SK-MEL-5 (cell line): ENCODE measurements around the gene ERG28. TPM values are rescaled to one million over a fixed set of nuclear protein-coding genes. Genes with fewer than 3 reads are reported as not detected.
"Not testable (repeated sequence)": the region's sequence is repeated elsewhere in the genome, so short reads cannot be mapped to it uniquely, and the experiment has no call there.

ENCODE experiments used
- DNase-seq: peaks from one replicate; pipeline ENCODE4 v3.0.0-alpha.2; 2016; ENCODE audit warnings: low read depth, low spot score
- in situ Hi-C: cut with HindIII; loops from 2 replicates; pipeline ENCODE4 v1.10.0; 2016; ENCODE audit warnings: low sequenced_read_pairs, high pct_unique_total_duplicates, low pct_unique_long_range_greater_than_20kb
- polyA plus RNA-seq, 2 experiments: library from polyadenylated mRNA; depleted of rRNA; stranded (reverse); fragments of >200 nt; gene quantifications; 2 replicates each; pipeline ENCODE4 v1.2.3, GENCODE V29; 2015
- total RNA-seq: library from RNA; depleted of rRNA; stranded (reverse); fragments of >200 nt; shearing (Covaris generic); gene quantifications from 2 replicates; pipeline ENCODE4 v1.2.3, GENCODE V29; 2014; rRNA removed

Gene ERG28, protein sequence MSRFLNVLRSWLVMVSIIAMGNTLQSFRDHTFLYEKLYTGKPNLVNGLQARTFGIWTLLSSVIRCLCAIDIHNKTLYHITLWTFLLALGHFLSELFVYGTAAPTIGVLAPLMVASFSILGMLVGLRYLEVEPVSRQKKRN
- total RNA-seq = 13.5 and 13.7 TPM in 2 replicates
- 20.1 and 21.7 TPM in 2 replicates for polyA plus RNA-seq (2015; cell fraction: cytosol; rRNA removed)
- 3.9 and 4.1 TPM in 2 replicates for polyA plus RNA-seq (2015; cell fraction: nucleus; rRNA removed)

DNA sequence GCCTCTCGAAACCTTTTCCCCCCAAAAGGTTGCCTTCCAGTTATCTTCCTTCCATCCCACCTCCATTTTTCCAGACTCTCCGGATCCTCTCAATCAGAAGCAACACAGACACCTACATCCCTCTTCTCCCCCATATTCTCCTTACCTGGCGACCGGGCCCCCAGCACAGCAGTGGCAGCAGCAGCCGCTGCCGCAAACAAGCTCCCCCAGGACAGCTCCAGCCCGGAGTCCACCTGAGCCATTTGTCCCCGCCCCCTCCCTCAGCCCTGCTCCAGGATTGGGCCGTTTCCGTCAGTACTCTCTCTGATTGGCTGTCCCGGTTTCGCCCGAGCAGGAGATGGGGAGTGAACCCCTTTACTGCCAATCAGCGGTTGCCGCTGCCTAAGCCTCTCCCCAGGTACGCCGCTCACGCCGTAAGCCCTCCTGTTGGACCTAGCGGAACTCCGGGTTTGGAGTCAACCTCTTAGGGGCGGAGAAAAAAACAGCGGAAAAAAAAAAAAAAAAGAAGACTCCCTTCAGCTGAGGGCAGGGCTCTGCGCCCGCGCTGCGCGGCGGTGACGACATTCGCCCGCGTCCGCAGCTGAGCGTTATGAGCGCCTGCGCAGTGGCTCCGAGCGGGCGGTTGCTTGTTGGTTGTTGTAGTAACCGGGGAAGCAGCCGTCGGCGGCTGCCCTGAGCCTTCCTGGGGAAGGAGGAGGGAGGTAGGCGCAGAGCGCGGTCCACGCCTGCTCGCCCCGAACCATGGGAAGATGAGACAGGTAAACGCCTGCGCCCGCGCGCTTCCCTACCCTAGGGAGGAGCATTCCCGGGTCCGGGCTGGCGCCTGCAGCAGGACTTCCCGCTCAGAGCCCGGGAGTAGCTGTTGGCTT lies at the start of gene ERG28, which contains the start of gene TTLL5:
ERG28 (minus strand) TSS at position 247 of the 869 bp plus-strand sequence. CDS start 3,374 bp downstream, outside the sequence.
TTLL5 (plus strand) TSS at position 617 of the 869 bp plus-strand sequence. CDS start 1,904 bp downstream, outside the sequence.
- in situ Hi-C loops = no loop called here

DNA sequence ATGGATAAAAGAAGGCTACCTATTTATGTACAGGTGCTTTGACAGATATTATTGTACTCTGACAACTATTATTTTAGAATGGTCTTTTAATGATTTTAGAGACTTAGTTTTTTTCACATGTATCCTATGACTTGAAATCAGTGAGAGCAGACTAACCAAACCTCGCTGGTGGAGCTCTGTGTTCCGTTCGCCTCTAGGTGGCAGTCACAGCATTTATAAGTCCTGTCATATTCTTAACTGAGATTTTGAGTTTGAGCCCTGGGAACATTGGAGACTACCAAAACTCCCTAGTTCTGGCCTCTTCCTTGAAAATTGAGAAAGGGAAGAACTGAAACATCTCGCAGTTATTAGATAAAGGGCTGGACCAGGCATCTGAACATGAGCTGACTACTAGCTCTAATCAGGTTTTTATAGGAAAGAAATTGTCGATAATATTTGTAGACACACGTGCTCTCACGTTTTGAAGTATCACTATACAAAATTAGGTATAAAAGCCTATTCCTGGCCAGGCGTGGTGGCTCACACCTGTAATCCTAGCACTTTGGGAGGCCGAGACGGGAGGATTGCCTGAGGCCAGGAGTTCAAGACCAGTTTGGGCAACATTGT lies 48.6 kb upstream of the ERG28 start:
- in situ Hi-C loops = loop anchor here (25.0 kb wide), 1 partner anchor 278 kb away; the partner anchor contains the start of genes IFT43 and TGFB3
- peak; percentile 82 for DNase-seq

More for the DNA sequence above, at the start of gene ERG28, which contains the start of gene TTLL5:
- peak; percentile 97 for DNase-seq

DNA sequence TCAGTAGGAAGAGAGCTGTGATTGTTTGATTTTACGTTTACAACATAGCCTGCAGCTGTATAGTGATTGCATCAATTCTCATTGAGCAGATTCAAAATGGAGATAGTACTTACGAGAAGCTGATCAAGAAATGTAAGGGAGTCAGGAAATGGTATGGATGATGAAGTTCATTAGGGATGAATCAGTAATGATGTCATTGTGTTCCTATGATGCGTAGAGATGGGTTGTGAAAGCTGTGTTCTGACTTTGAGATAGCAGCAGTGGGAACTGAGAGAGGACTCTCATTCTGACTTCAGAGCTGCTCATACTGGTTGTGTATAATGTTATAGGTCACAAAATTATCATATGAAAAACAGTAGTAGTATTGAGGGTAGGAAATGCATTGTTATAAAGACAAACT lies 44.3 kb upstream of the ERG28 start:
- no peak for DNase-seq
- in situ Hi-C loops = loop anchor here (25.0 kb wide), 1 partner anchor 282 kb away; the partner anchor contains the start of genes IFT43 and TGFB3

DNA sequence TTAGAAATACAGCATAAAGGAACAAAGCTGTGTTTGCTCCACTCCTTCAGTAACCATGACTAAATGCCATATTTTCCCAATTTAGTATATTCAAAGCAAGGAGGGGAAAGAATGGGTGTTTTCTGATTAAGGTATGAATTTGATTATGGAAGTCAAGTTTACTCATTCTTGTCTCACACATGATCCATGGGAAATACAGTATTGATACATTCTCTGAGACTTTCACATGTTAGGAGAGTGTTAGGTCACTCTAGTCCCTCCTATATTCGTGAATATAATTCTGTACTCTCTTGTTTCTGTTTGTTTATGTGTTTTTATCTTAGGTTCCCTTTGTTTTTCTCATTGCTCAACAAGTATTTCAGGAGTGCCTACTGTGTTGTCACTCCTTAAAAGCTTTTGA lies 42.8 kb upstream of the ERG28 start:
- DNase-seq = no peak
- in situ Hi-C loops = loop anchor here (25.0 kb wide), 1 partner anchor 284 kb away; the partner anchor contains the start of genes IFT43 and TGFB3

DNA sequence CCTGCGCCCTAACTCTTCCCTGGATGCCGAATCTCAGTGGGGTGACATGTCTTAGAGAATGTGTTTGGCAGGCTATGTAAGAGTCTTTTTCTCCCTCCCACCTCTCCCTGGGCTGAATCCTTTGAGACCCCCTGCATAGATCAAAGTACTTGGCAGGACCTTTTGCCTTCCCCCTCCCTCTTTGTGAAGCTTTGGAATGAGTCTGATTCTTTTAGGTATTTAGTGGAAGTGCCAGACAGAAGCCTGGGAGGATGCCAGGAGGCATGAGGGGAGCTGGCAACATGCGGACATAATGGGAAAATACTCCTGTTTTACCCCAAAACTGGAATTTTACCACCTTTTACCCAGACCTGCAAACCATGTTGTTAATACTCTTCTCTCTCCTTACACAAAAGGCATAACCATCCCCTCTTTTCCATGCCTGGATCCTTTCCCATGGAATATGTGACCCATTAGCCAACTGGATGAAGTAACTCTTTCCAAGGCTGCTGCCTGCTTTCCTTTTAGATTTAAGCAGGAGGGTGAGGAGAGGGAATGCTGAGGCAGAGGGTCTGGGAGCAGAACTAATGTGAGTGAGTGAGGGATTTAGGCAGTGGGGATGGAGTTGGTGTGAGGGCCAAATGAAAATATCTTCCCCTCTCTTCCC lies 42.1 kb upstream of the ERG28 start:
- no peak for DNase-seq
- in situ Hi-C loops = loop anchor here (25.0 kb wide), 1 partner anchor 285 kb away; the partner anchor contains the start of genes IFT43 and TGFB3

DNA sequence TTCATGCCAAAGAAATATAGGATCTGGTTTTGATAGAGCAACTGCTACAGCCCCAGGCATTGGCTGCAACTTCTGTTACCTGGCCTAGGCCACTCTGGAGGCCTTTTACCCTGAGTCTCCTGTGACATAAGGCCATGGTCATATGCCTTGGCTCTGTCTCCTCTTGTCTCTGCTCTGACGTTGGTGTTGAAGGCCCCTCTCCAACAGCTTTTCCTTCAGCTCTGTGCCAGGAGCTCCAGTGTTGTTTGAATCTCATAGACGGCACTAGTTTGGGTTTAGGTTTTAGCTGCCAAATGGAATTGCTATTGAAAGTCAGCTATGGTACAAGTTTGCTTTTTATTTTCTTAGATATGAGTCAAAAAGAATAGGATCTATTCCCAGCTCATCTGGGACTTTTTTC lies 41.4 kb upstream of the ERG28 start:
- in situ Hi-C loops = loop anchor here (25.0 kb wide), 1 partner anchor 285 kb away; the partner anchor contains the start of genes IFT43 and TGFB3
- DNase-seq = no peak

DNA sequence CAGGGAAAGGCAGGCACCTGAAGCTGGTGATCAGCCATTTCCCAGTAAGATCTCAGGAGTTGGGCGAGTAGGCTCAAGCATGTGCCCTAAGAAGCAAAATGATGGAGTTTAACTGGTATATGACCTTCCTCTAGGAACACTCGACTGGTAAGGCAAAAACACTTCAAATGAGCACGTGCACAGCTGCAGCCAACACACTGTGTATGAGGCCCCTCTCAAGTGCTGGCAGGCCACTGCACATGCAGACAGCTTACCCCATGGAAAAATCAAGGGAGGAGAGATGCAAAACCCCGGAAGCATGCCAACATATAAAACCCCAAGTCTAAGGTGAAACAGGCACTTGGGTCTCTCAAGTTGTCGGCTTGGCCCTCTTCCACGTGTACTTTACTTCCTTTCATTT lies 39.6 kb upstream of the ERG28 start:
- in situ Hi-C loops = loop anchor here (25.0 kb wide), 1 partner anchor 287 kb away; the partner anchor contains the start of genes IFT43 and TGFB3
- DNase-seq = no peak

DNA sequence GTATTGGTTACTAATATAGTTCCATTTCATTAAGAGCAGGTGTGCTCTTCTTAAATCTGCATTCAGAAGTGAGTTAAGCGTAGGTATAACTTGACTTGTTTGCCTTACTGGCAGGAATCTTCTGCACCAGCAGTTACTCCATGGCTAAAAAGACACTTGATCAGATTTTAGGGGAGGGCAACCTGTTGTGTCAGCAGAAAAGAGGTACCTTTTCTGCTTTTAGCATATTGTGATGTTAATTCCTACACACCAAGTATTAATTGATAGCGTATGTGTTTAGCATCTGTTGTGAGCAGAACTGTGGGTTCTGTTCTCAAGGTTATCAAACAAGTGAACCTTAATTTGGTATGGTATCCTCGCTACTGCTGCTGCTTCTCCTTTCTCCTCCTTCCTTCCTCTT lies 38.7 kb upstream of the ERG28 start:
- in situ Hi-C loops = no loop called here
- no peak for DNase-seq

DNA sequence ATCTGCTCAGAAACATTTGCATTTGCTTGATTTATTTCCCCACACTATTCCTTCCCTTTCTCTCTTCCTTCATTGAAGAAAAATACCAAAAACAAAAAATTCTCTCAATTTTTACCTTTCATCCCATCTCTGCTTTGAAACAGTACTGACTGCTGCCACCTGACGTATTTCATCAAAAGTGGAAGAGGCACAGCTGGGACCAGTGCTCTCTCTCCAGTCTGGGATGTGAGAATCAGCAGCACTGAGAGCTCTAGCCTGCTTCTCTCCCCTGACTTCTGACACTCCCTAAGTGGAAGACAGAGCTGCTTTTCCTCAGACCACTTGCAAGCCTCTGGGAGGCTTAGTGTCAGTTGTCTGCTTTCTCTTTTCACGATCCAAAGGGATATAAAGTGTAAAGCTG lies 37.2 kb upstream of the ERG28 start:
- in situ Hi-C loops = no loop called here

DNA sequence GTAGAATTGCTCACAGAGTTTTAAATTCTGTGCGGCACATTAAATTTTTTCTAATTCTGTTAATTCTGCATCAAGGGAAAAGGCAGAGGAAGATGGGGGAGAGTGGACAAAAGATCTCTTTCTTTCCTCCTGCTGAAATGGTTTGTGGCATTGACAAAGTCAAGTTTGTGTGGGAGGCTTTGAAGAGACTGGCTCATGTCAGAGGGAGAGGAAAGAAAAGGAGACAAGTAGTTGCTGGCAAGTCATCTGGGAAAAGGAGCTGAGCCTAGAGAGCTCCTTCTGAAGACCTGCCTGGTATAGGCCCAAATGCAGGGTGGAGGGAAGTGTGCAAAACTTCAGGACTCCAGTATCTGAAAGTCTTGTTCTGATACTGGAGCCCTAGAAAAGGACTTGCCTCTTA lies 36.7 kb upstream of the ERG28 start:
- in situ Hi-C loops = no loop called here
- DNase-seq = peak; percentile 78

More for the DNA sequence above, 37.2 kb upstream of the ERG28 start:
- no peak for DNase-seq

DNA sequence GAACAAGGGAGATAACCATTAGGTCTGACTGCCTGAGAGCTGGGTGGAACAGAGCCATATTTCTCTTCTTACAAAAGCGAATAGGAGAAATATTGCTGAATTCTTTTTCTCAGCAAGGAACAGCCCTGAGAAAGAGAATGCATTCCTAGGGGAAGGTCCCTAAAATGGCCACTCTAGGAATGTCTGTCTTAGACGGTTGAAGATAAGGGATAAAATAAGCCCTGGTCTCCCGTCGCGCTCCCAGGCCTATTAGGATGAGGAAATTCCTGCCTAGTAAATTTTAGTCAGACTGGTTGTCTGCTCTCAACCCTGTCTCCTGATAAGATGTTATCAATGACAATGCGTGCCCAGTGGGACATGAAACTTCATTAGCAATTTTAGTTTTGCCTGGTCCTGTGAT lies 34.3 kb upstream of the ERG28 start:
- in situ Hi-C loops, DNase-seq: not testable (repeated sequence)

DNA sequence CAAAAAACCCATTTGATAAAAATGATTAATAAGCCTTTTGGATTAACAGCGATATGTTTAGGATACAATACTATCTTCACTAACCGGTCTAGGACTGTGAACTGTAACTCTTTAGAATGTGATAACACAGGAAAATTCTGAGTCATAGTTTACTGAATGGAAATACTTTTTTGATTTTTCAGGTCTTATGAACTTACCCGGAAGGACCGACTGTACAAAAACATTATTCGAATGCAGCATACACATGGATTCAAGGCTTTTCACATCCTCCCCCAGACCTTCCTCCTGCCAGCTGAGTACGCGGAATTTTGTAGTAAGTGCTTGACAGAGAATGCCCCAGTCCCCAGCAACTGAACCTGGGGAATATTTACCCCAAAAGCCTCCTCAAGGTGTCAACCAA lies 29.3 kb upstream of the ERG28 start:
- no peak for DNase-seq
- in situ Hi-C loops = no loop called here

DNA sequence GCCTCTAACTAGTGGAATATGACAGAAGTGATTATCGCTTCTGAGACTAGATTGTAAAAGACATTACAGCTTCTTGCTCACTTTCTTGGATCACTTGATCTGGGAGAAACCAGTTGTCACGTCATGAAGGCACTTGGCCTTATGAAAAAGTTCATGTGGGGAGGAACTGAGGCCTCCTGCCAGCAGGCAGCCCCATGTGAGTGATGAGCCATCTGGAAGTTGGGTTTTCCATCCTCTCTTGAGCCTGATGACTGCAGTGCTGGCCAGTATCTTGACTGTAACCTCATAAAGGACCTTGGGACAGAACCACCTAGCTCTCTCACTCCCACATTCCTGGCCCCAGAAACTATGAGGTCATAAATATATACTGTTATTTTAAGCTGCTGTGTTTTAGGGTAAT lies 28.3 kb upstream of the ERG28 start:
- DNase-seq = peak; percentile 24
- in situ Hi-C loops = no loop called here

DNA sequence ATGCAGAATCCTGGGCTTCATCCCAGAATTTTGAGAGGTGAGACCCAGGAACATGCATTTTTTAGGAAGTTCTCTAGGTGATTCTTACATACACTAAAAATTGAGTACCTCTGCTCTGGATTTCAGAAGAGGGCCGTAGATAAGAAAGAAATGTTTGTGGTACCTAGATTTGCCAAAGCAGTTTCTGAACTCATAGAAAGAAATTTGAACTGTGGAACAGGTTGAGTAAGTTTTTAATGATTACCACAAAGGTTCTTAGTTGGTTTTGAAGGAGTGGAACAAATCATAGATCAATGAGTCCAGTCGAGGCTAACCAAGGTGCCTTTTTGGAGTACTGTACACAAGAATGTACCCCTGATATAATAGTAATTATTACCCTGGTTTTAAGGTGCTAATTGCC lies 25.2 kb upstream of the ERG28 start:
- in situ Hi-C loops = no loop called here
- DNase-seq = no peak

DNA sequence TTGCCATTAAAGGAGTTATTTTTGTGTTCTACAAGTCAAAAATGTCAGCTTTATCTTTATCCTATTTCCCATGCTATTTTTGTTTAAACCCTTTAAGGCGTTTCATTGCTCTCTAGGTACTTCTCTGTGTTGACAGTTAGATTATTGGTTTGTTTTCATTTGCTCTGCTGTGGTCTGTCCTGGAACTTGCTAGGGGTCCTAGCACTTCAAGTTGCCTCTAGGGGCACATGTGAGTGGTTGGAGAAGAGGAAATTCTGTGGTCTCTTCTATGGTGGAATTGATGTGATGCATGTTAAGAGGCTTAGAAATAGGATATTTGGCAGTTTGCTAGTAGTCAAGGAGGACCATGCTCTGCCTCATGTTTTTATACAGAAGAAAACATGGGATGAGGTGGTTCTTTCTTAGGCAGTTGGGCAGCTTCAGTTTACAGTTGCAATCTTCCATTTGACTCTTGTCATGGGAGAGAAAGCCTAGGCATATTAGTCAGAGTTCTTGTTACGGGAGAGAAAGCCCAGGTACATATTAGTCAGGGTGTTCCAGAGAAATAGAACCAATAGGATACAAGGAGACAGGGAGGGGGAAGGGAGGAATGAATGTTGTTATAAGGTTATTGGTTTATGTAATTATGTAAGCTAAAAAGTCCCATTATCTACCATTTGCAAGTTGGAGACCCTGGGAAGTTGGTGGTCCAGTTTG lies 14.7 kb upstream of the ERG28 start:
- peak; percentile 22 for DNase-seq
- in situ Hi-C loops = no loop called here

DNA sequence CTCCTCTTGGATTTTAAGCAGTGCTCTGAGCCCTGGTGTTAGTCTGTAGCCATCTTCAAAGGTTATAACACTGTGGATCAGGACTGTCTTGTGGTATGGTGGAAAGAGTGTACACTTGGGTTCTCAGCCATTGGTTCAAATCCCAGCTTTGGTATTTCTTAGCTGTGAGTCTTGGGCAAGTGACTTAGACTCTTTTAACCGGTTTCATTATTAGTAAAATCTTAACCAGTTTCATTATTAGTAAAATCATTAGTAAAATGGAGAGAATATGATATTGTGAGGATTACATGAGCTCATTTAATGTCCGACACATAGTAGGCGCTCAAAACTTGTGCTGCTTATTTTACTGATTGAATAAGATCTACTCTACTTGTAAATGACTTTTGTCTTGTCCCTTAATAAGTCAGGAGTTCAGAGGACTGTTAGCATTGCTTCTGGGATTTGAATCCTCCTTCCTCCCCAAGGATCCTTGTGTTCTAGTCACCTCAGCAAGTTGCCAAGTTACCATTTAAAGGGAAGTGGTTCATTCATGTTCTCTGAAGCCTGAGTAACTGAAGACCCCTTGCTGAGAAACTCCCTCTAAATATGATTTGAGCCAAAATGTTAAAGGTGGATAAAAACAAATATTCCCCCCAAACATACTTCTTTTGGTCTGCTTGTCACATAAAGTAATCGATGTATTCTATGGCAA lies 12.8 kb upstream of the ERG28 start:
- DNase-seq = no peak
- in situ Hi-C loops = no loop called here
